Stomach (tissue), 9 donors: Measurements from ENCODE around the gene CPVL. TPM values are rescaled to one million over a fixed set of nuclear protein-coding genes. Genes with fewer than 3 reads are reported as not detected.

Source experiments
- DNase-seq, 2 donors: peaks; one replicate each; pipeline versions ENCODE4 v3.0.0 to v3.0.0-alpha.2; 2013 to 2019
- H3K27ac ChIP-seq, 5 donors: fragments of 200-600 bp in 4 of 5; sonication (generic) in 4 of 5; one replicate each; pipeline ENCODE4 v1.5.1; 2013 to 2019; ENCODE audit warnings: mild to moderate bottlenecking in 1 of 5, moderate library complexity in 1 of 5
- H3K27me3 ChIP-seq, 3 donors: fragments of 200-600 bp; sonication (generic); one replicate each; pipeline ENCODE4 v1.5.1; 2017 to 2019; ENCODE audit warnings: mixed run types in 1 of 3
- H3K36me3 ChIP-seq, 4 donors: fragments of 200-600 bp; sonication (generic); 1 replicate in 3 of 4; 2 replicates in 1 of 4; pipeline ENCODE4 v1.5.1; 2016 to 2019
- H3K4me1 ChIP-seq, 4 donors: fragments of 200-600 bp; sonication (generic); one replicate each; pipeline ENCODE4 v1.5.1; 2016 to 2019
- H3K4me3 ChIP-seq, 4 donors: fragments of 200-600 bp; sonication (generic) in 3 of 4; one replicate each; pipeline ENCODE4 v1.5.1; 2016 to 2019; ENCODE audit warnings: mild to moderate bottlenecking in 1 of 4
- H3K9me3 ChIP-seq, 4 donors: fragments of 200-600 bp; sonication (generic); one replicate each; pipeline ENCODE4 v1.5.1; 2016 to 2019
- CTCF ChIP-seq, 7 experiments: fragments of 450-650 bp in 4 of 7; fragments of 200-600 bp in 3 of 7; sonication (generic) in 3 of 7; IDR thresholded peaks; one replicate each; pipeline ENCODE4 v1.5.1; 2016 to 2019; ENCODE audit warnings: antibody characterized with exemption in 7 of 7, control low read depth in 2 of 7, mild to moderate bottlenecking in 1 of 7
- EP300 ChIP-seq: sonication (generic); formaldehyde crosslinking; IDR thresholded peaks from one replicate; pipeline ENCODE4 v1.6.1; 2017; ENCODE audit warnings: antibody characterized with exemption
- POLR2A ChIP-seq, 4 donors: fragments of 450-650 bp; IDR thresholded peaks; one replicate each; pipeline ENCODE4 v1.6.1; 2016; ENCODE audit warnings: antibody characterized with exemption in 4 of 4, control low read depth in 2 of 4, mild to moderate bottlenecking in 1 of 4, moderate library complexity in 1 of 4
- POLR2AphosphoS5 ChIP-seq, 3 donors: sonication (generic); formaldehyde crosslinking; IDR thresholded peaks; one replicate each; pipeline ENCODE4 v1.6.1; 2016; ENCODE audit warnings: antibody characterized with exemption in 3 of 3
- WGBS, 5 donors: extraction: QIAGEN DNeasy Blood & Tissue Kit in 3 of 5; methylation state at CpG; one replicate each; pipeline versions ENCODE4 v1.1.5 to v1.1.7; 2013 to 2018; 5-methylcytosine and 5-hydroxymethylcytosine counted together
- intact Hi-C: fragments of 100-400 bp; cut with DNase I; formaldehyde crosslinking; loops from one replicate; pipeline ENCODE4 v1.15.1; 2023; ENCODE audit warnings: low total_unique reads
- polyA plus RNA-seq, 3 donors: library from polyadenylated mRNA; stranded (reverse); fragments of 200-250 nt; gene quantifications; one replicate each; pipeline ENCODE4 v1.2.3, GENCODE V29; 2013
- total RNA-seq, 5 donors: library from RNA; depleted of rRNA; stranded (reverse); fragments of >200 nt; gene quantifications; one replicate each; pipeline versions ENCODE4 v1.1.0 to v1.2.3, GENCODE V29; 2014 to 2016
- donor health status: healthy with polysubstance abuse.
- donor health status: Bipolar disorder and iron deficiency.
- donor health status: healthy.

CPVL gene
- total and polyA plus RNA-seq, 8 donors: 4.1 to 24.3 (median 17.5) TPM; not detected in 3

GRCh38 chr7:29009947-29010346 lies 136.4 kb downstream of the CPVL start:
- WGBS, 5 donors: 27 to 63% (median 52%) methylated on average over 1 of the region's 1 CpG
- Histone ChIP-seq H3K4me1 (no peaks in the 10 kb centered on the region), H3K9me3 (no peaks in the 10 kb centered on the region), H3K36me3 (no peaks in the 10 kb centered on the region), H3K27me3 (no peaks in the 10 kb centered on the region), H3K4me3 (no peak overlapping the region), H3K27ac (no peak overlapping the region)
- intact Hi-C loops: no loop called here
- TF ChIP-seq CTCF (IDR thresholded peaks at IDR 0.05) (no peak), POLR2A (IDR thresholded peaks at IDR 0.05) (no peak), POLR2AphosphoS5 (IDR thresholded peaks at IDR 0.05) (no peak), EP300 (no peak)
- DNase-seq: peak in 1 of 2 donors; percentile 22

- no peak for DNase-seq
- Histone ChIP-seq H3K4me3 (no peak overlapping the region), H3K27me3 (no peaks in the 10 kb centered on the region), H3K36me3 (no peaks in the 10 kb centered on the region), H3K4me1 (no peaks in the 10 kb centered on the region), H3K9me3 (no peaks in the 10 kb centered on the region), H3K27ac (no peak overlapping the region)
- TF ChIP-seq CTCF (IDR thresholded peaks at IDR 0.05): no peak
- no peak for TF ChIP-seq EP300
- intact Hi-C loops: no loop called here
- WGBS, 5 donors: 79 to 87% (median 86%) methylated on average over 2 of the region's 2 CpGs
Measured at GRCh38 chr7:29008590-29008989, 137.7 kb downstream of the CPVL start.

DNA sequence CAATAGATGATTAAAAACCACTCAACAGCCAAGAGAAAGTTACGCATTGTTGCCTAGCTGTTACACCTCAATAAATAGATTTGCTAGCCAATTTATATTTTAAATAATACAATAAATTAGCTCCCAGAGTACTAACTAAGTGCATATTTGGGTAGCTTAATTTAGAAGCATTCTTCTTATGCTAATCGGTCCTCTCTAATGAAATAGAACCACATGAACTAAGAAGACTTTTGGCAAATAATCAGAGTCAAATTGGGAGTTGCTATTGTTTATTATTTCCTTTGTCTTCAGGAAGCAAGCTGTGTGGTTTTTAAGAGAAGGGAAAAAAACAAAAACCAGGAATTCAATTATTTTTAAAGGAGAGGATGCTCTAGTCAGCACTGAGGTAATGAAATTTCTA lies 139.2 kb downstream of the CPVL start:
- Histone ChIP-seq H3K4me3 (no peak overlapping the region), H3K27me3 (no peaks in the 10 kb centered on the region), H3K27ac (no peak overlapping the region), H3K4me1 (no peaks in the 10 kb centered on the region), H3K9me3 (no peaks in the 10 kb centered on the region), H3K36me3 (no peaks in the 10 kb centered on the region)
- no peak for TF ChIP-seq CTCF (IDR thresholded peaks at IDR 0.05)
- TF ChIP-seq EP300: no peak
- no peak for TF ChIP-seq POLR2AphosphoS5 (IDR thresholded peaks at IDR 0.05)
- TF ChIP-seq POLR2A (IDR thresholded peaks at IDR 0.05): no peak
- no peak for DNase-seq
- intact Hi-C loops: no loop called here
- 83 to 90% (median 87%) methylated on average over 2 of the region's 2 CpGs for WGBS, 5 donors

DNA sequence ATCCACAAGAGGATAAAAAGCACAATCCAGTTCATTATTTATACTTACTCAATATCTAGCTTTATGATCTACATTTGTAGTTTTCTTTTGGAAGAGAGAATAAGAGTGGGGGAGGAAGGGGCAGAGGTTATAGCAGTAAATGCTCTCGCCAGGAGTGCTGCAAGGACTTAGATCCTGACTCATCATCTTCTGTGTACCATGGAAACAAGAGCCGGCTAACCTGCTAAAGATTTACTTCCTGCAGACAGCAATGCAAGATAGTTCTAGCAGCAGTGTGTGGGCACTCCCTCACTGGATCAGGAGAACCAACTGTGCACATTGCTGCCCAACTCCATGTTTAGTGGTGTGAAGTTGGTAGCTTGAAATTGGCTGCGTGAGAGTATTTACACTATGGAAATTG lies 140.5 kb downstream of the CPVL start:
- DNase-seq: no peak
- Histone ChIP-seq H3K36me3 (no peaks in the 10 kb centered on the region), H3K4me1 (no peaks in the 10 kb centered on the region), H3K27me3 (no peaks in the 10 kb centered on the region), H3K9me3 (no peaks in the 10 kb centered on the region), H3K4me3 (no peak overlapping the region), H3K27ac (no peak overlapping the region)
- 54 to 81% (median 79%) methylated on average over 3 of the region's 3 CpGs for WGBS, 5 donors
- TF ChIP-seq POLR2A (IDR thresholded peaks at IDR 0.05) (no peak), POLR2AphosphoS5 (IDR thresholded peaks at IDR 0.05) (no peak), EP300 (no peak)
- intact Hi-C loops: no loop called here

DNA sequence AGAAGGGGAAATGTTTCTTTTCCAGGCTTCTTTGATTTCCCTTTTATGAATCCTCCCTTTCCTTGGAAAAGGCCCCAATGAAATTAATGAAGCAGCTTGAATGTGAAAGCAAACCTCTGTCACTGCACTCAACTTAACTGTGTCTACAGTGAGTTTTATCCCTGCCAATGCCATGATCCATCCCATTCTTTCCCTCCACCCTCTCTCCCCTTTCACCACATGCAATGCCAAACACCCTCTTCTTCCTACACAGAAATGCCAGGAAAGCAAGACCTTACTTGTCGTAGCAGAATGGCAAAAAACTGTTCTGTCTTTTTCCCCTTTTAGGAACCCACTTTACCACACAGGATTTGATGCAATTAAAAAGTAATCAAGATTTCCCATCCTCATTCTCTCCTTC lies 140.9 kb downstream of the CPVL start:
- Histone ChIP-seq H3K27me3 (no peaks in the 10 kb centered on the region), H3K4me1 (no peaks in the 10 kb centered on the region), H3K27ac (no peak overlapping the region), H3K4me3 (no peak overlapping the region), H3K36me3 (no peaks in the 10 kb centered on the region), H3K9me3 (no peaks in the 10 kb centered on the region)
- TF ChIP-seq CTCF (IDR thresholded peaks at IDR 0.05) (no peak), EP300 (no peak), POLR2AphosphoS5 (IDR thresholded peaks at IDR 0.05) (no peak), POLR2A (IDR thresholded peaks at IDR 0.05) (no peak)
- intact Hi-C loops: no loop called here
- no peak for DNase-seq
- 60 to 76% (median 73%) methylated on average over 1 of the region's 1 CpG for WGBS, 5 donors
